ENCODE data around the gene SNTB2.
A peak's percentile ranks its signal among the peaks of the same experiment; 100 is the strongest.
"Not testable (repeated sequence)": the region's sequence is repeated elsewhere in the genome, so short reads cannot be mapped to it uniquely, and the experiment has no call there.

SNTB2 gene

GRCh38 chr16:69237296-69237695 lies 50.3 kb downstream of the SNTB2 start:
- ATAC-seq (no peak), DNase-seq (no peak)

- DNase-seq (no peak), ATAC-seq (no peak)
Measured at GRCh38 chr16:69239851-69240250, 52.9 kb downstream of the SNTB2 start.

- ATAC-seq (no peak), DNase-seq (no peak)
Measured at GRCh38 chr16:69240331-69240730, 53.4 kb downstream of the SNTB2 start.

- ATAC-seq (no peak), DNase-seq (no peak)
Measured at GRCh38 chr16:69241926-69242325, 55.0 kb downstream of the SNTB2 start.

- DNase-seq (no peak), ATAC-seq (no peak)
Measured at GRCh38 chr16:69243479-69243878, 56.5 kb downstream of the SNTB2 start.

GRCh38 chr16:69244336-69244735 lies 57.4 kb downstream of the SNTB2 start:
- ATAC-seq (no peak), DNase-seq (no peak)

GRCh38 chr16:69250081-69250480 lies 63.1 kb downstream of the SNTB2 start:
- ATAC-seq (no peak), DNase-seq (no peak)

- DNase-seq: no peak
- no peak for ATAC-seq
Measured at GRCh38 chr16:69253870-69254341, 66.9 kb downstream of the SNTB2 start.

- ATAC-seq, DNase-seq: not testable (repeated sequence)
Measured at GRCh38 chr16:69259428-69259764, 72.4 kb downstream of the SNTB2 start.

- DNase-seq: no peak
- no peak for ATAC-seq
Measured at GRCh38 chr16:69260019-69260418, 73.1 kb downstream of the SNTB2 start.

- no peak for DNase-seq
- no peak for ATAC-seq
Measured at GRCh38 chr16:69260506-69260905, 73.5 kb downstream of the SNTB2 start.

- DNase-seq (no peak), ATAC-seq (no peak)
Measured at GRCh38 chr16:69266334-69267063, 79.5 kb downstream of the SNTB2 start.

- ATAC-seq: no peak
- no peak for DNase-seq
Measured at GRCh38 chr16:69267633-69268032, 80.7 kb downstream of the SNTB2 start.

GRCh38 chr16:69270395-69270794 lies 83.4 kb downstream of the SNTB2 start:
- ATAC-seq (no peak), DNase-seq (no peak)

GRCh38 chr16:69270831-69271230 lies 83.9 kb downstream of the SNTB2 start:
- DNase-seq (no peak), ATAC-seq (no peak)

- no peak for DNase-seq
- ATAC-seq: no peak
Measured at GRCh38 chr16:69273009-69273408, 86.0 kb downstream of the SNTB2 start.

GRCh38 chr16:69274699-69275235 lies 87.8 kb downstream of the SNTB2 start:
- DNase-seq (no peak), ATAC-seq (no peak)

GRCh38 chr16:69276148-69277115 lies 89.5 kb downstream of the SNTB2 start:
- no peak for DNase-seq
- no peak for ATAC-seq

GRCh38 chr16:69277413-69277812 lies 90.4 kb downstream of the SNTB2 start:
- no peak for DNase-seq
- no peak for ATAC-seq

GRCh38 chr16:69283851-69284250 lies 96.9 kb downstream of the SNTB2 start:
- no peak for ATAC-seq
- DNase-seq: no peak

- ATAC-seq (no peak), DNase-seq (no peak)
Measured at GRCh38 chr16:69285240-69285639, 98.3 kb downstream of the SNTB2 start.

- peak; percentile 26 for DNase-seq
- ATAC-seq: no peak
Measured at GRCh38 chr16:69286941-69287713, 100.2 kb downstream of the SNTB2 start.

All from stimulated activated naive CD8-positive, alpha-beta T cell treated with anti-CD3 and anti-CD28 coated beads, Interleukin-15, Interleukin-2, amounts not matched to agents 100 U/mL and 50 U/mL, for 24 hours (primary cell).